ENCODE results near the gene TEX50.
"Not testable (repeated sequence)": the region's sequence is repeated elsewhere in the genome, so short reads cannot be mapped to it uniquely, and the experiment has no call there.

TEX50 gene

GRCh38 chr1:173635116-173635515, at the start of gene TEX50:
TEX50 (plus strand) TSS chr1:173635338; CDS start chr1:173635522, 184 bp downstream.
- no peak for DNase-seq (ENCODE audit: low read depth)

GRCh38 chr1:173590557-173590956, 44.6 kb upstream of the TEX50 start:
- no peak for DNase-seq (ENCODE audit: low read depth)

GRCh38 chr1:173591138-173591537, 44.0 kb upstream of the TEX50 start:
- not testable (repeated sequence) for DNase-seq (ENCODE audit: low read depth)

- DNase-seq (ENCODE audit: low read depth): no peak
Observed at GRCh38 chr1:173596097-173596825, 38.9 kb upstream of the TEX50 start.

- DNase-seq (ENCODE audit: low read depth): no peak
Observed at GRCh38 chr1:173601588-173601987, 33.5 kb upstream of the TEX50 start.

- DNase-seq (ENCODE audit: low read depth): peak; percentile 3
Observed at GRCh38 chr1:173603056-173603591, 32.0 kb upstream of the TEX50 start, which contains the start of gene SLC9C2. SLC9C2 (minus strand) TSS chr1:173603072; CDS start chr1:173601776, 1,296 bp downstream.

- no peak for DNase-seq (ENCODE audit: low read depth)
Observed at GRCh38 chr1:173608503-173609216, 26.5 kb upstream of the TEX50 start.

GRCh38 chr1:173613086-173613485, 22.1 kb upstream of the TEX50 start:
- not testable (repeated sequence) for DNase-seq (ENCODE audit: low read depth)

GRCh38 chr1:173616859-173617258, 18.3 kb upstream of the TEX50 start:
- no peak for DNase-seq (ENCODE audit: low read depth)

- no peak for DNase-seq (ENCODE audit: low read depth)
Observed at GRCh38 chr1:173627269-173627668, 7.9 kb upstream of the TEX50 start.

- no peak for DNase-seq (ENCODE audit: low read depth)
Observed at GRCh38 chr1:173628888-173629287, 6.2 kb upstream of the TEX50 start.

- not testable (repeated sequence) for DNase-seq (ENCODE audit: low read depth)
Observed at GRCh38 chr1:173637236-173638042, 2.3 kb downstream of the TEX50 start.

- DNase-seq (ENCODE audit: low read depth): no peak
Observed at GRCh38 chr1:173638043-173639021, 3.2 kb downstream of the TEX50 start.

GRCh38 chr1:173639102-173639501, 4.0 kb downstream of the TEX50 start:
- no peak for DNase-seq (ENCODE audit: low read depth)

- not testable (repeated sequence) for DNase-seq (ENCODE audit: low read depth)
Observed at GRCh38 chr1:173642450-173643139, 7.5 kb downstream of the TEX50 start.

- no peak for DNase-seq (ENCODE audit: low read depth)
Observed at GRCh38 chr1:173646656-173647055, 11.5 kb downstream of the TEX50 start.

GRCh38 chr1:173648880-173649605, 13.9 kb downstream of the TEX50 start:
- DNase-seq (ENCODE audit: low read depth): no peak

GRCh38 chr1:173660306-173660705, 25.2 kb downstream of the TEX50 start:
- DNase-seq (ENCODE audit: low read depth): no peak

- DNase-seq (ENCODE audit: low read depth): no peak
Observed at GRCh38 chr1:173661271-173661670, 26.1 kb downstream of the TEX50 start.

- no peak for DNase-seq (ENCODE audit: low read depth)
Observed at GRCh38 chr1:173661763-173662162, 26.6 kb downstream of the TEX50 start.

All from stromal cell of bone marrow (primary cell).